SIG-M5 treated with dmso at 0.1 percent for 504 hours (cell line): Measurements from ENCODE around the gene CEP44.
A peak's percentile ranks its signal among the peaks of the same experiment; 100 is the strongest.
"Not testable (repeated sequence)": the region's sequence is repeated elsewhere in the genome, so short reads cannot be mapped to it uniquely, and the experiment has no call there.

Experiments
- DNase-seq: peaks from one replicate; lab custom pipeline; 2025; ENCODE audit not compliant: unreplicated experiment; lab: John Stamatoyannopoulos, UW

The CEP44 gene

GRCh38 chr4:174277433-174277832 is 6.3 kb upstream of the CEP44 start:
- no peak for DNase-seq

- DNase-seq, result no peak
Observed at GRCh38 chr4:174278467-174278866, 5.2 kb upstream of the CEP44 start.

- DNase-seq, result no peak
Observed at GRCh38 chr4:174279433-174280155, 4.1 kb upstream of the CEP44 start.

GRCh38 chr4:174281182-174281737 is 2.5 kb upstream of the CEP44 start:
- DNase-seq, result no peak

- no peak for DNase-seq
Observed at GRCh38 chr4:174281901-174282300, 1.8 kb upstream of the CEP44 start.

GRCh38 chr4:174282836-174283506 is 740 bp upstream of the CEP44 start:
- DNase-seq, result peak; percentile 96

GRCh38 chr4:174284487-174284886 is 776 bp downstream of the CEP44 start:
- no peak for DNase-seq

- DNase-seq, result no peak
Observed at GRCh38 chr4:174286870-174287269, 3.2 kb downstream of the CEP44 start.

GRCh38 chr4:174292473-174292872 is 8.8 kb downstream of the CEP44 start:
- no peak for DNase-seq

- not testable (repeated sequence) for DNase-seq
Observed at GRCh38 chr4:174294641-174295040, 10.9 kb downstream of the CEP44 start.

GRCh38 chr4:174295142-174295541 is 11.4 kb downstream of the CEP44 start:
- not testable (repeated sequence) for DNase-seq

GRCh38 chr4:174303687-174304086 is 20.0 kb downstream of the CEP44 start:
- DNase-seq, result no peak

- no peak for DNase-seq
Observed at GRCh38 chr4:174304664-174305063, 21.0 kb downstream of the CEP44 start.

GRCh38 chr4:174305961-174306360 is 22.2 kb downstream of the CEP44 start:
- no peak for DNase-seq

- DNase-seq, result no peak
Observed at GRCh38 chr4:174307694-174308093, 24.0 kb downstream of the CEP44 start.

- no peak for DNase-seq
Observed at GRCh38 chr4:174312993-174313392, 29.3 kb downstream of the CEP44 start.

GRCh38 chr4:174314274-174314673 is 30.6 kb downstream of the CEP44 start:
- no peak for DNase-seq

- DNase-seq, result peak; percentile 32
Observed at GRCh38 chr4:174314770-174315169, 31.1 kb downstream of the CEP44 start.

GRCh38 chr4:174316546-174316945 is 32.8 kb downstream of the CEP44 start:
- no peak for DNase-seq

- no peak for DNase-seq
Observed at GRCh38 chr4:174316954-174317353, 33.2 kb downstream of the CEP44 start.

- DNase-seq, result no peak
Observed at GRCh38 chr4:174317531-174317930, 33.8 kb downstream of the CEP44 start.
